OCI-LY1 (cell line): Measurements from ENCODE around the gene KLHL26.

Experiments
- H2AFZ ChIP-seq: fragments of 200-600 bp; sonication (generic), shearing (Covaris generic); 2 replicates; pipeline ENCODE4 v1.6.0; 2014; ENCODE audit warnings: antibody characterized with exemption, mild to moderate bottlenecking, low read length
- H3F3A ChIP-seq: fragments of 200-600 bp; sonication (generic), shearing (Covaris generic); 2 replicates; pipeline ENCODE4 v1.6.0; 2014; ENCODE audit warnings: mild to moderate bottlenecking, antibody characterized with exemption, low read length, moderate library complexity; ENCODE audit not compliant: insufficient read depth
- H3K27ac ChIP-seq: fragments of 200-600 bp; sonication (generic); 2 replicates; pipeline ENCODE4 v1.5.1; 2014; ENCODE audit warnings: low read length, mixed run types, mild to moderate bottlenecking, low read depth; ENCODE audit not compliant: poor library complexity, severe bottlenecking
- H3K27me3 ChIP-seq: fragments of 200-600 bp; sonication (generic); 2 replicates; pipeline ENCODE4 v1.6.0; 2014; ENCODE audit warnings: antibody characterized with exemption, mild to moderate bottlenecking, low read length, moderate library complexity; ENCODE audit not compliant: insufficient read depth
- H3K36me3 ChIP-seq: fragments of 200-600 bp; sonication (generic); 2 replicates; pipeline ENCODE4 v1.6.1; 2014; ENCODE audit warnings: mild to moderate bottlenecking, antibody characterized with exemption, low read length, moderate library complexity, mixed read lengths; ENCODE audit not compliant: insufficient read depth
- H3K4me1 ChIP-seq: fragments of 200-600 bp; sonication (generic); 2 replicates; pipeline ENCODE4 v1.5.1; 2014; ENCODE audit warnings: mild to moderate bottlenecking, low read length, moderate library complexity; ENCODE audit not compliant: insufficient read depth, severe bottlenecking
- H3K4me2 ChIP-seq: fragments of 200-600 bp; sonication (generic), shearing (Covaris generic); 2 replicates; pipeline ENCODE4 v1.6.1; 2014; ENCODE audit warnings: low read length
- H3K4me3 ChIP-seq: fragments of 200-600 bp; sonication (generic); 2 replicates; pipeline ENCODE4 v1.5.1; 2014; ENCODE audit warnings: low read length, low read depth, mild to moderate bottlenecking, mixed read lengths; ENCODE audit not compliant: poor library complexity, severe bottlenecking
- H3K79me2 ChIP-seq: fragments of 200-600 bp; shearing (Covaris generic); 2 replicates; pipeline ENCODE4 v1.6.1; 2016; ENCODE audit warnings: mixed run types, low read length, mixed read lengths; ENCODE audit not compliant: insufficient read depth
- H3K9ac ChIP-seq: fragments of 200-600 bp; sonication (generic), shearing (Covaris generic); 2 replicates; pipeline ENCODE4 v1.6.1; 2014; ENCODE audit warnings: mild to moderate bottlenecking, low read length, mixed read lengths
- H3K9me2 ChIP-seq: fragments of 200-600 bp; sonication (generic), shearing (Covaris generic); 2 replicates; pipeline ENCODE4 v1.6.1; 2014; ENCODE audit warnings: low read depth, mild to moderate bottlenecking, low read length, mixed read lengths
- H3K9me3 ChIP-seq: fragments of 200-600 bp; shearing (Covaris generic); 2 replicates; pipeline ENCODE4 v1.6.1; 2014; ENCODE audit warnings: low read length, mixed read lengths
- H4K20me1 ChIP-seq: fragments of 200-600 bp; sonication (generic), shearing (Covaris generic); 2 replicates; pipeline ENCODE4 v1.6.0; 2016; ENCODE audit warnings: mild to moderate bottlenecking, low read length; ENCODE audit not compliant: insufficient read depth
- EZH2 ChIP-seq: fragments of 200-600 bp; sonication (generic), shearing (Covaris generic); IDR thresholded peaks from 2 replicates; pipeline ENCODE4 v1.8.0; 2017; ENCODE audit warnings: borderline replicate concordance, mixed run types, mild to moderate bottlenecking, antibody characterized with exemption, low read length, moderate library complexity, mixed read lengths
- TF ChIP-seq, protein P1 (sequence below): fragments of 200-600 bp; sonication (generic), shearing (Covaris generic); IDR thresholded peaks from 2 replicates; pipeline ENCODE4 v1.5.1; 2017; ENCODE audit warnings: mild to moderate bottlenecking, antibody characterized with exemption, low read length, moderate library complexity, mixed read lengths

Gene KLHL26

GRCh38 chr19:18685597-18686190, 48.9 kb downstream of the KLHL26 start:
- no peaks in the 10 kb centered on the region for H3K36me3 ChIP-seq
- H3K9me3 ChIP-seq, result no peaks in the 10 kb centered on the region
- H3K4me1 ChIP-seq, result peaks cover 18% of the 10 kb centered on the region
- H3K27ac ChIP-seq, result no peak overlapping the region
- H3K4me3 ChIP-seq, result no peak overlapping the region
- no peak overlapping the region for H3K4me2 ChIP-seq
- TF ChIP-seq, protein P1, sequence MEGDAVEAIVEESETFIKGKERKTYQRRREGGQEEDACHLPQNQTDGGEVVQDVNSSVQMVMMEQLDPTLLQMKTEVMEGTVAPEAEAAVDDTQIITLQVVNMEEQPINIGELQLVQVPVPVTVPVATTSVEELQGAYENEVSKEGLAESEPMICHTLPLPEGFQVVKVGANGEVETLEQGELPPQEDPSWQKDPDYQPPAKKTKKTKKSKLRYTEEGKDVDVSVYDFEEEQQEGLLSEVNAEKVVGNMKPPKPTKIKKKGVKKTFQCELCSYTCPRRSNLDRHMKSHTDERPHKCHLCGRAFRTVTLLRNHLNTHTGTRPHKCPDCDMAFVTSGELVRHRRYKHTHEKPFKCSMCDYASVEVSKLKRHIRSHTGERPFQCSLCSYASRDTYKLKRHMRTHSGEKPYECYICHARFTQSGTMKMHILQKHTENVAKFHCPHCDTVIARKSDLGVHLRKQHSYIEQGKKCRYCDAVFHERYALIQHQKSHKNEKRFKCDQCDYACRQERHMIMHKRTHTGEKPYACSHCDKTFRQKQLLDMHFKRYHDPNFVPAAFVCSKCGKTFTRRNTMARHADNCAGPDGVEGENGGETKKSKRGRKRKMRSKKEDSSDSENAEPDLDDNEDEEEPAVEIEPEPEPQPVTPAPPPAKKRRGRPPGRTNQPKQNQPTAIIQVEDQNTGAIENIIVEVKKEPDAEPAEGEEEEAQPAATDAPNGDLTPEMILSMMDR, result no peak
- TF ChIP-seq EZH2, result no peak
- no peaks in the 10 kb centered on the region for H3K79me2 ChIP-seq
- H3F3A ChIP-seq, result peaks cover 3% of the 10 kb centered on the region; the same call in 1 of the 2 replicates
- no peak overlapping the region for H2AFZ ChIP-seq
- no peak overlapping the region for H3K9ac ChIP-seq
- H3K9me2 ChIP-seq, result no peaks in the 10 kb centered on the region
- H4K20me1 ChIP-seq, result no peaks in the 10 kb centered on the region
- H3K27me3 ChIP-seq, result no peaks in the 10 kb centered on the region

- H3K4me2 ChIP-seq, result no peak overlapping the region
- no peaks in the 10 kb centered on the region for H3K27me3 ChIP-seq
- no peaks in the 10 kb centered on the region for H3K9me3 ChIP-seq
- no peak overlapping the region for H3K9ac ChIP-seq
- TF ChIP-seq EZH2, result no peak
- TF ChIP-seq, protein P1, result no peak
- no peaks in the 10 kb centered on the region for H3F3A ChIP-seq
- H3K4me1 ChIP-seq, result peaks cover 13% of the 10 kb centered on the region
- H3K4me3 ChIP-seq, result no peak overlapping the region
- no peaks in the 10 kb centered on the region for H3K36me3 ChIP-seq
- no peaks in the 10 kb centered on the region for H3K9me2 ChIP-seq
- H3K27ac ChIP-seq, result no peak overlapping the region
- H3K79me2 ChIP-seq, result no peaks in the 10 kb centered on the region
- no peak overlapping the region for H2AFZ ChIP-seq
- H4K20me1 ChIP-seq, result no peaks in the 10 kb centered on the region
These were observed 51.1 kb downstream of the KLHL26 start for GRCh38 chr19:18687740-18688465.

DNA sequence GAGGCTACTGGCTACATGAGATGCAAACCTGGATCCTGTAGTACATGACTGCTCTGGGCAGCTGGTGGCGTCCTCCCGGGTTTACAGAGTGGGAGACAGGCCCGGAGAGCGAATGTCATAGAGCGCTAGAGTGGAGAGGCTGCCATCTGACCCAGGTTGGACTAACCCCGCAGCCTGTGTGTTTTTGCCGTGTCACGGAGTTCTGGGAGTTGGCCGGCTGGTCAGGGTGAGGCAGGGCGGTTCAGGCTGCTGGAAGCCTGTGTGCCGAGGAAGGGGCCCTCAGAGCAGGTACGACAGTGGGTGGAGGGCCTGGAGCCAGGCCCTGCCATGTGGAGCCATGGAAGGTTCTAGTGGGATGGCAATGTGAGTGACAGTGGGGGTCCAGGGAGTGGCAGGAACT, 59.2 kb downstream of the KLHL26 start:
- TF ChIP-seq, protein P1, result no peak
- TF ChIP-seq EZH2, result no peak
- no peak overlapping the region for H3K9ac ChIP-seq
- 0 out of 2 replicates have a peak, but pooled peaks cover 3% of the 10 kb centered on the region for H3K27me3 ChIP-seq
- no peaks in the 10 kb centered on the region for H3F3A ChIP-seq
- no peak overlapping the region for H3K4me2 ChIP-seq
- H3K27ac ChIP-seq, result no peak overlapping the region
- H3K4me3 ChIP-seq, result no peak overlapping the region
- H4K20me1 ChIP-seq, result no peaks in the 10 kb centered on the region
- H3K36me3 ChIP-seq, result no peaks in the 10 kb centered on the region
- no peaks in the 10 kb centered on the region for H3K79me2 ChIP-seq
- H2AFZ ChIP-seq, result no peak overlapping the region
- H3K9me2 ChIP-seq, result no peaks in the 10 kb centered on the region
- H3K9me3 ChIP-seq, result no peaks in the 10 kb centered on the region
- peaks cover 17% of the 10 kb centered on the region for H3K4me1 ChIP-seq
